ENCODE results near the gene STH. TPM values are rescaled to one million over a fixed set of nuclear protein-coding genes. Genes with fewer than 3 reads are reported as not detected.
A peak's percentile ranks its signal among the peaks of the same experiment; 100 is the strongest.

The STH gene
- polyA plus RNA-seq, 2 of the 4 experiments (the other 2 are of a cell fraction): not detected

GRCh38 chr17:46043606-46044005 lies 44.6 kb downstream of the STH start:
- 97% methylated on average over 3 of the region's 3 CpGs for WGBS (ENCODE audit: missing lambda C conversion rate)
- DNase-seq (ENCODE audit: low read depth in 1 of 2, low spot score in 1 of 2) (no peak), FAIRE-seq (peak; percentile 73), ATAC-seq (no peak)
- H3K4me1 ChIP-seq: peaks cover 23% of the 10 kb centered on the region
- ChIA-PET CTCF (interaction anchor here (0.6 to 10.5 kb wide), 45 partner anchors 8 to 718 kb away, joined by 3 to 183 read pairs (median 6); partner anchors contain the start of gene KANSL1), POLR2A (interaction anchor here (1.0 to 1.4 kb wide), 2 partner anchors 149 to 169 kb away, joined by 6 to 23 read pairs; partner anchors contain the start of gene KANSL1)
- no peak overlapping the region for H3K4me2 ChIP-seq
- no peaks in the 10 kb centered on the region for H3K9me3 ChIP-seq
- no peak for TF ChIP-seq ELK1 (IDR thresholded peaks at IDR 0.05; ENCODE audit: low read depth, low read length)
- TF ChIP-seq RAD21 (conservative IDR thresholded peaks at IDR 0.05 in 1 of 2, IDR thresholded peaks at IDR 0.05 in 1 of 2): no peak
- no peak for TF ChIP-seq PBX3 (IDR thresholded peaks at IDR 0.05)
- no peak for TF ChIP-seq SMC3 (IDR thresholded peaks at IDR 0.05)
- H3K4me3 ChIP-seq: no peak overlapping the region
- no peak overlapping the region for H3K27ac ChIP-seq

GRCh38 chr17:46044286-46044928 lies 45.4 kb downstream of the STH start:
- FAIRE-seq (peak; percentile 97), DNase-seq (ENCODE audit: low read depth in 1 of 2, low spot score in 1 of 2) (peak; percentile 81 to 93), ATAC-seq (peak; percentile 91 to 96)
- Histone ChIP-seq H3K4me2 (peak overlapping the region; percentile 24; the same call in 2 of the 3 replicates), H3K4me3 (no peak overlapping the region), H3K27ac (peak overlapping the region; percentile 7 to 45; a peak in 3 of 6 replicates), H3K4me1 (peaks cover 23% of the 10 kb centered on the region), H3K9me3 (no peaks in the 10 kb centered on the region)
- ChIA-PET CTCF (interaction anchor here (0.6 to 10.5 kb wide), 53 partner anchors 11 to 717 kb away, joined by 3 to 183 read pairs (median 6); partner anchors contain the start of gene KANSL1), POLR2A (interaction anchor here (0.5 to 1.4 kb wide), 4 partner anchors 9 to 168 kb away, joined by 3 to 23 read pairs (median 6); partner anchors contain the start of gene KANSL1)
- TF ChIP-seq RCOR1 (IDR thresholded peaks at IDR 0.05; ENCODE audit: low read depth, low read length) (no peak), ZNF302 (CRISPR knock-in tag; IDR thresholded peaks at IDR 0.05) (no peak), ZC3H11A (IDR thresholded peaks at IDR 0.05) (no peak), MAX (IDR thresholded peaks at IDR 0.05) (peak; percentile 71), EHMT2 (IDR thresholded peaks at IDR 0.05; ENCODE audit: low read depth) (no peak), SMC3 (IDR thresholded peaks at IDR 0.05) (peak; percentile 94), CEBPB (IDR thresholded peaks at IDR 0.05) (peak in 1 of 2 experiments; percentile 61; a peak in 1 of 4 replicates), HOXA7 (CRISPR knock-in tag; IDR thresholded peaks at IDR 0.05) (no peak), RARB (CRISPR knock-in tag; IDR thresholded peaks at IDR 0.05) (no peak), CTCF (IDR thresholded peaks at IDR 0.05) (peak; percentile 99), HES2 (IDR thresholded peaks at IDR 0.05) (no peak), RAD21 (conservative IDR thresholded peaks at IDR 0.05 in 1 of 2, IDR thresholded peaks at IDR 0.05 in 1 of 2) (peak; percentile 89 to 91), NFE2L2 (conservative IDR thresholded peaks at IDR 0.05; ENCODE audit: low read length) (no peak), JUN (IDR thresholded peaks at IDR 0.05) (0 out of 5 replicates have a peak, but pooled peaks of 1 of the 2 experiments have one; percentile 34), GATA3 (IDR thresholded peaks at IDR 0.05; ENCODE audit: borderline replicate concordance) (0 out of 2 replicates have a peak, but pooled peaks have one; percentile 6)
- WGBS (ENCODE audit: missing lambda C conversion rate): 38% methylated on average over 5 of the region's 5 CpGs

All from A549 (cell line).